Lung (tissue), 12 donors: ENCODE results near the gene FAM120B. TPM values are rescaled to one million over a fixed set of nuclear protein-coding genes. Genes with fewer than 3 reads are reported as not detected.
"Not testable (repeated sequence)": the region's sequence is repeated elsewhere in the genome, so short reads cannot be mapped to it uniquely, and the experiment has no call there.

Source experiments
- ATAC-seq: fragments of 200-7000 bp; cut with Tn5 transposase; one replicate; pipeline ENCODE4 v1.9.1; 2020; ENCODE audit warnings: moderate number of reproducible peaks; ENCODE audit not compliant: insufficient read depth, low FRiP score
- DNase-seq, 3 donors: peaks; one replicate each; pipeline ENCODE4 v3.0.0-alpha.2; 2013 to 2017
- H3K27ac ChIP-seq, 2 donors: one replicate each; pipeline ENCODE4 v1.5.1; 2013; ENCODE audit warnings: mild to moderate bottlenecking in 2 of 2, moderate library complexity in 2 of 2, control low read depth in 1 of 2, inconsistent platforms in 1 of 2, low read depth in 1 of 2, low read length in 1 of 2
- H3K27me3 ChIP-seq, 3 donors: one replicate each; pipeline ENCODE4 v1.5.1; 2013; ENCODE audit warnings: low read length in 2 of 3; ENCODE audit not compliant: control insufficient read depth in 3 of 3, insufficient read depth in 3 of 3
- H3K36me3 ChIP-seq, 4 donors: one replicate each; pipeline ENCODE4 v1.5.1; 2013; ENCODE audit warnings: low read length in 4 of 4, mild to moderate bottlenecking in 1 of 4, moderate library complexity in 1 of 4; ENCODE audit not compliant: control insufficient read depth in 4 of 4, insufficient read depth in 4 of 4
- H3K4me1 ChIP-seq, 5 donors: one replicate each; pipeline ENCODE4 v1.5.1; 2013; ENCODE audit warnings: low read length in 5 of 5, mild to moderate bottlenecking in 2 of 5, moderate library complexity in 1 of 5; ENCODE audit not compliant: control insufficient read depth in 5 of 5, insufficient read depth in 5 of 5
- H3K4me3 ChIP-seq: one replicate; pipeline ENCODE4 v1.5.1; 2013; ENCODE audit warnings: mild to moderate bottlenecking, control low read depth, moderate library complexity
- H3K9ac ChIP-seq, 2 donors: one replicate each; pipeline ENCODE4 v1.5.1; 2013; ENCODE audit warnings: low read length in 2 of 2, control low read depth in 1 of 2; ENCODE audit not compliant: insufficient read depth in 1 of 2
- H3K9me3 ChIP-seq, 4 donors: one replicate each; pipeline ENCODE4 v1.5.1; 2013; ENCODE audit warnings: low read length in 3 of 4, mild to moderate bottlenecking in 1 of 4, moderate library complexity in 1 of 4; ENCODE audit not compliant: control insufficient read depth in 4 of 4, insufficient read depth in 3 of 4
- CTCF ChIP-seq: IDR thresholded peaks from 2 replicates; pipeline ENCODE4 v1.5.1; 2012; ENCODE audit warnings: mild to moderate bottlenecking; ENCODE audit errors: control extremely low read depth, extremely low read depth
- WGBS, 2 donors: extraction: QIAGEN DNeasy Blood & Tissue Kit; methylation state at CpG; one replicate each; pipeline ENCODE4 v1.1.7; 2013; 5-methylcytosine and 5-hydroxymethylcytosine counted together
- polyA plus RNA-seq, 2 donors: library from polyadenylated mRNA; stranded (reverse); fragments of 200-250 nt; gene quantifications; one replicate each; pipeline ENCODE4 v1.2.1, GENCODE V29; 2013
- total RNA-seq, 2 donors: library from RNA; depleted of rRNA in 1 of 2; stranded (reverse); fragments of >200 nt in 1 of 2; gene quantifications; one replicate each; pipeline ENCODE4 v1.2.1, GENCODE V29; 2014 to 2021
- donor health status: control.
- donor health status: control.
- donor health status: Bipolar disorder and iron deficiency.
- donor health status: healthy.
- donor health status: DM: yes; HTN: yes; CAD: no.

The FAM120B gene
- total and polyA plus RNA-seq, 4 donors = 8.5 to 35.6 (median 20.7) TPM

- peaks cover 17 to 46% (median 32%) of the 10 kb centered on the region in 4 donors for H3K36me3 ChIP-seq
- H3K4me1 ChIP-seq = peaks cover 0 to 9% (median 0%) of the 10 kb centered on the region in 5 donors
- no peaks in the 10 kb centered on the region for H3K9me3 ChIP-seq
- H3K4me3 ChIP-seq = no peak overlapping the region
- no peak overlapping the region for H3K9ac ChIP-seq
- 97% methylated on average over 9 of the region's 9 CpGs for WGBS, 2 donors
- no peak for TF ChIP-seq CTCF
- DNase-seq (no peak), ATAC-seq (no peak)
- no peak overlapping the region for H3K27ac ChIP-seq
- H3K27me3 ChIP-seq = no peaks in the 10 kb centered on the region
Measured at GRCh38 chr6:170393807-170394399, 87.3 kb downstream of the FAM120B start.

GRCh38 chr6:170394980-170395379 is 88.4 kb downstream of the FAM120B start:
- no peak overlapping the region for H3K9ac ChIP-seq
- H3K4me1 ChIP-seq = peaks cover 0 to 4% (median 0%) of the 10 kb centered on the region in 5 donors
- WGBS, 2 donors = 98 to 99% methylated on average over 6 of the region's 6 CpGs
- no peak overlapping the region for H3K27ac ChIP-seq
- no peaks in the 10 kb centered on the region for H3K9me3 ChIP-seq
- DNase-seq (no peak), ATAC-seq (no peak)
- no peak for TF ChIP-seq CTCF
- H3K27me3 ChIP-seq = no peaks in the 10 kb centered on the region
- H3K4me3 ChIP-seq = no peak overlapping the region
- H3K36me3 ChIP-seq = peaks cover 17 to 46% (median 31%) of the 10 kb centered on the region in 4 donors

GRCh38 chr6:170398743-170399369 is 92.3 kb downstream of the FAM120B start:
- 94 to 99% methylated on average over 1 of the region's 1 CpG for WGBS, 2 donors
- H3K9ac ChIP-seq, H3K9me3 ChIP-seq, H3K27me3 ChIP-seq, DNase-seq, H3K27ac ChIP-seq, ATAC-seq, H3K4me1 ChIP-seq, H3K4me3 ChIP-seq: not testable (repeated sequence)
- peaks cover 19 to 38% (median 33%) of the 10 kb centered on the region in 4 donors for H3K36me3 ChIP-seq

GRCh38 chr6:170399955-170400558 is 93.5 kb downstream of the FAM120B start:
- not testable (repeated sequence) for H3K27ac ChIP-seq, H3K27me3 ChIP-seq, H3K4me3 ChIP-seq, H3K9ac ChIP-seq, H3K4me1 ChIP-seq, DNase-seq, ATAC-seq, H3K9me3 ChIP-seq
- peaks cover 22 to 41% (median 38%) of the 10 kb centered on the region in 4 donors for H3K36me3 ChIP-seq
- 48% methylated on average over 2 of the region's 2 CpGs for WGBS, 2 donors
